GM18507 (cell line): Measurements from ENCODE around the gene SMG7.
"Not testable (repeated sequence)": the region's sequence is repeated elsewhere in the genome, so short reads cannot be mapped to it uniquely, and the experiment has no call there.

ENCODE experiments used
- DNase-seq: peaks from one replicate; pipeline ENCODE4 v3.0.0; 2011; ENCODE audit warnings: low read depth; ENCODE audit not compliant: insufficient read length; ENCODE audit errors: extremely low spot score
- FAIRE-seq: peaks from 2 replicates; lab custom pipeline; 2011; peaks lifted over from hg19 to GRCh38; lab: Jason Lieb, UNC

The SMG7 gene, protein sequence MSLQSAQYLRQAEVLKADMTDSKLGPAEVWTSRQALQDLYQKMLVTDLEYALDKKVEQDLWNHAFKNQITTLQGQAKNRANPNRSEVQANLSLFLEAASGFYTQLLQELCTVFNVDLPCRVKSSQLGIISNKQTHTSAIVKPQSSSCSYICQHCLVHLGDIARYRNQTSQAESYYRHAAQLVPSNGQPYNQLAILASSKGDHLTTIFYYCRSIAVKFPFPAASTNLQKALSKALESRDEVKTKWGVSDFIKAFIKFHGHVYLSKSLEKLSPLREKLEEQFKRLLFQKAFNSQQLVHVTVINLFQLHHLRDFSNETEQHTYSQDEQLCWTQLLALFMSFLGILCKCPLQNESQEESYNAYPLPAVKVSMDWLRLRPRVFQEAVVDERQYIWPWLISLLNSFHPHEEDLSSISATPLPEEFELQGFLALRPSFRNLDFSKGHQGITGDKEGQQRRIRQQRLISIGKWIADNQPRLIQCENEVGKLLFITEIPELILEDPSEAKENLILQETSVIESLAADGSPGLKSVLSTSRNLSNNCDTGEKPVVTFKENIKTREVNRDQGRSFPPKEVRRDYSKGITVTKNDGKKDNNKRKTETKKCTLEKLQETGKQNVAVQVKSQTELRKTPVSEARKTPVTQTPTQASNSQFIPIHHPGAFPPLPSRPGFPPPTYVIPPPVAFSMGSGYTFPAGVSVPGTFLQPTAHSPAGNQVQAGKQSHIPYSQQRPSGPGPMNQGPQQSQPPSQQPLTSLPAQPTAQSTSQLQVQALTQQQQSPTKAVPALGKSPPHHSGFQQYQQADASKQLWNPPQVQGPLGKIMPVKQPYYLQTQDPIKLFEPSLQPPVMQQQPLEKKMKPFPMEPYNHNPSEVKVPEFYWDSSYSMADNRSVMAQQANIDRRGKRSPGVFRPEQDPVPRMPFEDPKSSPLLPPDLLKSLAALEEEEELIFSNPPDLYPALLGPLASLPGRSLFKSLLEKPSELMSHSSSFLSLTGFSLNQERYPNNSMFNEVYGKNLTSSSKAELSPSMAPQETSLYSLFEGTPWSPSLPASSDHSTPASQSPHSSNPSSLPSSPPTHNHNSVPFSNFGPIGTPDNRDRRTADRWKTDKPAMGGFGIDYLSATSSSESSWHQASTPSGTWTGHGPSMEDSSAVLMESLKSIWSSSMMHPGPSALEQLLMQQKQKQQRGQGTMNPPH

GRCh38 chr1:183472488-183473216, at the start of gene SMG7:
SMG7 (plus strand) TSS chr1:183472499; CDS start chr1:183472621, 122 bp downstream.
- DNase-seq (no peak), FAIRE-seq (peak; percentile 33)

DNA sequence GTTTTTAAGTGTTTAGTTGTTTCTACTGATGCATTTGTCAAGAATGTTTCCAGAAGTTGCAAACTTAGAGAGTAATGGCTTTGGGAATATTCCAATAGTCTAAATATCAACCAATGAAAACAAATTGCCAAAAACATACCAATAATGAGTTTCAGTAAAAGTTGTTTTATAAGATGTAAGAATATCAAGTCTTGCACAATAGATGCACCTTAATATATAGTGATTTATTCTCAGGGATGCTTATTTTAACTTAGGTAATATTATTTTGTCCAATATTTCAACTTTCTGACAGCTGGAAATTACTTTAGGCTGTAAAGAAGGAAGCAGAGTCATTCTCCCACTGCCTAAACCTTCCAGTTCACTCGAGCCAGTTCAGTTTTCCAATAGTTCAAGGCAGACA, 48.8 kb upstream of the SMG7 start:
- FAIRE-seq, result no peak
- no peak for DNase-seq

GRCh38 chr1:183424691-183425090, 47.6 kb upstream of the SMG7 start:
- DNase-seq (no peak), FAIRE-seq (no peak)

GRCh38 chr1:183427591-183427990, 44.7 kb upstream of the SMG7 start:
- DNase-seq, FAIRE-seq: not testable (repeated sequence)

DNA sequence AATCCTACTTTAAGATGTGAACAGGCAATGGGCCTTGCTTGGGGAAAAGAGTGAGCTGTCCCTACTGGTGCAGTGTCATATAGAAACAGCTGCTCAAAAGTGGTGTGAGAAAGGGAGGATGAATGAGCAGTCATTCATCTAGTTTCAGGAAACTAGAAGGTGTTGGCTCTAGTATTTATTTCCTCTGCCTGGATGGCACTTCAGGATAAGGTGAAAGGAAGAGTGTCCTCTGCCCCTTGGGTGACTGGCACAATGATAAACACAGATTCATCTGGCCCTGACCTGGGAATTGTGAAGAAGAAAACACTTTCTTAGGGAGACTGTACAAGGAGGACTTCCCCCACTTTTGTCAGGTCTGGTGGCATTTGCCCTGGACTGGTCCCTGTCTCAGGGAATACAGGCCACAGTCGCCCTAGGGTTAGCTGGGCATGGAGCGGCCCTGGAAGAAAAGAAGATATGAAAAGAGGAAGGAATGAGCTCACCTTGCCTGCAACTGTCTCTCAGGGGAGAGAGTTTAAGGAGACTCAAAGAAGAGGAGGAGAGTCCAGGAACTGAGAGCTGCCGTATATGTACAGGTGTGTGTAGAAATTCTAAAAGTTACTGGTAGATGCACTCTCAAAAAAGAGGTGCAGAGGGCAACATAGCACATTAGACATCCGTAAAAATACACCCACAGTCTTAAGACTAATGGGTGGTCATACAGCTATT, 40.3 kb upstream of the SMG7 start:
- no peak for DNase-seq

GRCh38 chr1:183432548-183432875, 39.8 kb upstream of the SMG7 start:
- DNase-seq (no peak), FAIRE-seq (no peak)

More for the DNA sequence above, 40.3 kb upstream of the SMG7 start:
- FAIRE-seq, result no peak

DNA sequence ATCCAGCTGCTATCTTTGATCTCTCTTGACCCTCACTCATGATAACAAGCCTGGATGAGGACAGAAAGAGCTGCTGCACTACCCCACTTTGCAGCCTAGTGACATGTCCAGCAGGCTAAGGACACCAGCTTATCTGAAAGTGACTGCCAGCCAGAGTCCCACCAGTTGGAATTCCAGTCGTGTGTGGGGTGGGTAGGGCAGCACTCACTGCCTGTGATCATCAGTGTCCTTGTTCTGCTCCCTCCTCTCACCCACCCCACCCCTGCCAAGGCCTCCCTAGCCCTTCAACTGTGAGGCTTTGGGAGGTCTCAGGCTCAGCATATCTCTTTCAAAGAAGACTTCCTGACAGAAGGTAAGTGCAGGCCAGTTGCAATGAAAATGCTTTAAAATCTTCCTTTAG, 38.6 kb upstream of the SMG7 start:
- no peak for DNase-seq
- FAIRE-seq, result no peak

GRCh38 chr1:183435497-183435896, 36.8 kb upstream of the SMG7 start:
- FAIRE-seq (no peak), DNase-seq (no peak)

DNA sequence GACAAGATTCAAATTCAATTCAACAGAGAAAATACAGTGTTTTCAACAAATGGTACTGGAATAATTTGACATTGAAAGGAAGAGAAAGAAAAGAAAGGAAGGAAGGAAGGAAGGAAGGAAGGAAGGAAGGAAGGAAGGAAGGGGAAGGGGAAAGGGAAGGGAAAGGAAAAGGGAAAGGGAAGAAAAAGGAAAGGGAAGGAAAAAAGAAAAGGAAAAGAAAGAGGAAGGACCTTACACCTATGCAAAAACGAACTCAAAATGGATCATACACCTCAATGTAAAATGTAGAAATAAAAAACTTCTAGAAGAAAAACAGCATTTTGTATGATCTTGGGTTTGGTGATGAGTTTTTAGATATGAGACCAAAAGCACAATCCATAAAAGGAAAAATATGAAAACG, 34.2 kb upstream of the SMG7 start:
- FAIRE-seq (no peak), DNase-seq (no peak)

- DNase-seq (no peak), FAIRE-seq (no peak)
These were observed 29.3 kb upstream of the SMG7 start for GRCh38 chr1:183443011-183443410.

- FAIRE-seq (no peak), DNase-seq (no peak)
These were observed 28.8 kb upstream of the SMG7 start for GRCh38 chr1:183443466-183443865.

GRCh38 chr1:183444243-183444642, 28.1 kb upstream of the SMG7 start:
- DNase-seq, result no peak
- FAIRE-seq, result no peak

- DNase-seq (no peak), FAIRE-seq (no peak)
These were observed 23.0 kb upstream of the SMG7 start for GRCh38 chr1:183449223-183449770.

DNA sequence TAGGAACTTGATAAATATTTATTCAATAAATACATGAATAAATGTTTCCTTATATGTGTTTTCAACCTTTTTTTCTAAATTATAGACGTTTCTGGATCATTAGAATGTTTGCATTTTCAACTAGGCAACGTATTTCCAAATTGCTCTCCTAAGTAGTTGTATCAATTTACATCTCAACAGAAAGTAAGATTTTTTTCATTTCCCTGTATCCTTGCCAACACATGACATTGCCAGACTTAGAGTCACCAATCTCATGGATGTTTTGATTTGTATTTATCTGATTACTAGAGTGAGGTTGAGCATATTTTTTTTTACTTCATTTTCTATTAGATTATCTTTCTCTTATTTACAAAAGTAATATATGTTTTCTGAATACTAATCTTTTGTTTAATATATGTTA, 22.2 kb upstream of the SMG7 start:
- DNase-seq (no peak), FAIRE-seq (no peak)

- DNase-seq (no peak), FAIRE-seq (no peak)
These were observed 17.9 kb upstream of the SMG7 start for GRCh38 chr1:183454377-183454776.

DNA sequence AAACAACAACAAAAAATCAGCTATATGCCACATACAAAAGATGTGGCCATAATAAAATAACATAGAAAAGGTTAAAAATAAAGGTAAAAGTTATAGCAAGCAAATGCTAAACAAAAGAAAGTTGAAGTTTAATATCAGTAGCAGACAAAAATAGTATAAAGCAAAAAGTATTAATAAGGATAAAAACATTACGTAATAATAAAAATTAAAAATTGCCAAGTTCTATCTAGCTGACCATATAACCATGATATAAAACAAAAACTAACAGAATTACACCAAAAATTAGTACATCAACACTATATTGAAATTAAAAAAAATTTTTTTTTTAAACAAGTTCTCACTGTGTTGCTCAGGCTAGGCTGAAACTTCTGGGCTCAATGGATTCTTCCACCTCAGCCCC, 15.5 kb upstream of the SMG7 start:
- DNase-seq, result no peak
- no peak for FAIRE-seq

DNA sequence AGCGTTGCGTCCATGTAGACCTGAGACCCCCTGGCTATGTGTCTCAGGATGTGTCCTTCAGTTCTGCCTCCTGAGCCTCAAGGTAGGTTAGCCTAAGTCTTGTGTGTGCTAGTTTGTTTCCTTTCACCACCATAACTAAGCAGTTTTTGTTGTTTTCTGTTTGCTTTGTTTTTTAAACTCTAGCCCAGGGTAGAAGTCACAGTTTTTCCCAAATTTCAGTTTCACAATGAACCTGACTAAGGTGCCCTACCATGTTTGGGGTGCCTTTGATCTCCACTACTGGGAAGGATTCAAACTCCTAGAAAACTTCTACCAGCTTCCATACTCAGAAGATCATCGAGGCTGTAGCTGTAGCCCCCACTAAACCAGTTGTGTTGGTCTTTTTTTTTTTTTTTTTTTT, 14.8 kb upstream of the SMG7 start:
- FAIRE-seq (no peak), DNase-seq (no peak)

GRCh38 chr1:183460596-183460995, 11.7 kb upstream of the SMG7 start:
- FAIRE-seq, result no peak
- no peak for DNase-seq

- DNase-seq (no peak), FAIRE-seq (no peak)
These were observed 10.9 kb upstream of the SMG7 start for GRCh38 chr1:183461350-183461749.
